OCI-LY3 (cell line): ENCODE results near the gene SPAG9.

ENCODE experiments used
- EZH2phosphoT487 ChIP-seq: fragments of 200-600 bp; shearing (Covaris generic); IDR thresholded peaks from 2 replicates; pipeline ENCODE4 v1.6.1; 2018; ENCODE audit warnings: antibody characterized with exemption, mixed run types, low read depth
- TF ChIP-seq, protein P1 (sequence below): fragments of 200-600, 300-600 bp; sonication (generic); IDR thresholded peaks from 2 replicates; pipeline ENCODE4 v1.5.1; 2014; ENCODE audit warnings: antibody characterized with exemption, low read length, low read depth

GRCh38 chr17:51034800-51035199 lies 85.9 kb downstream of the SPAG9 start:
- TF ChIP-seq, protein P1, sequence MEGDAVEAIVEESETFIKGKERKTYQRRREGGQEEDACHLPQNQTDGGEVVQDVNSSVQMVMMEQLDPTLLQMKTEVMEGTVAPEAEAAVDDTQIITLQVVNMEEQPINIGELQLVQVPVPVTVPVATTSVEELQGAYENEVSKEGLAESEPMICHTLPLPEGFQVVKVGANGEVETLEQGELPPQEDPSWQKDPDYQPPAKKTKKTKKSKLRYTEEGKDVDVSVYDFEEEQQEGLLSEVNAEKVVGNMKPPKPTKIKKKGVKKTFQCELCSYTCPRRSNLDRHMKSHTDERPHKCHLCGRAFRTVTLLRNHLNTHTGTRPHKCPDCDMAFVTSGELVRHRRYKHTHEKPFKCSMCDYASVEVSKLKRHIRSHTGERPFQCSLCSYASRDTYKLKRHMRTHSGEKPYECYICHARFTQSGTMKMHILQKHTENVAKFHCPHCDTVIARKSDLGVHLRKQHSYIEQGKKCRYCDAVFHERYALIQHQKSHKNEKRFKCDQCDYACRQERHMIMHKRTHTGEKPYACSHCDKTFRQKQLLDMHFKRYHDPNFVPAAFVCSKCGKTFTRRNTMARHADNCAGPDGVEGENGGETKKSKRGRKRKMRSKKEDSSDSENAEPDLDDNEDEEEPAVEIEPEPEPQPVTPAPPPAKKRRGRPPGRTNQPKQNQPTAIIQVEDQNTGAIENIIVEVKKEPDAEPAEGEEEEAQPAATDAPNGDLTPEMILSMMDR, result no peak
- TF ChIP-seq EZH2phosphoT487, result no peak
